GM23338 (cell line): Measurements from ENCODE around the gene R3HDM4. TPM values are rescaled to one million over a fixed set of nuclear protein-coding genes. Genes with fewer than 3 reads are reported as not detected.

ENCODE experiments used
- ATAC-seq: fragments of 200-7000 bp; cut with Tn5 transposase; 3 replicates; pipeline ENCODE4 v1.9.1; 2020
- DNase-seq: peaks from one replicate; pipeline ENCODE4 v3.0.0-alpha.2; 2015; ENCODE audit warnings: low spot score
- H2AFZ ChIP-seq: fragments of 200-600 bp; sonication (generic); 2 replicates; pipeline ENCODE4 v1.8.0; 2016; ENCODE audit warnings: antibody characterized with exemption, mild to moderate bottlenecking, moderate library complexity
- H3F3A ChIP-seq: fragments of 200-600 bp; sonication (generic); replicated peaks from 2 replicates; pipeline ENCODE4 v1.8.0; 2017; ENCODE audit warnings: antibody characterized with exemption, mixed run types, low read depth
- H3K27ac ChIP-seq: fragments of 200-600 bp; sonication (generic); 2 replicates; pipeline ENCODE4 v1.6.1; 2016; ENCODE audit warnings: low read depth
- H3K27me3 ChIP-seq: fragments of 200-600 bp; sonication (generic); 2 replicates; pipeline ENCODE4 v1.8.0; 2016; ENCODE audit warnings: mild to moderate bottlenecking, mixed run types, moderate library complexity; ENCODE audit not compliant: insufficient read depth
- H3K36me3 ChIP-seq: fragments of 200-600 bp; sonication (generic); 2 replicates; pipeline ENCODE4 v1.8.0; 2016; ENCODE audit warnings: mild to moderate bottlenecking; ENCODE audit not compliant: insufficient read depth
- H3K4me1 ChIP-seq: fragments of 200-600 bp; sonication (generic); 2 replicates; pipeline ENCODE4 v1.8.0; 2016; ENCODE audit warnings: mild to moderate bottlenecking, moderate library complexity; ENCODE audit not compliant: insufficient read depth
- H3K4me2 ChIP-seq: fragments of 200-600 bp; sonication (generic); 2 replicates; pipeline ENCODE4 v1.7.1; 2017; ENCODE audit warnings: mixed run types
- H3K4me3 ChIP-seq: fragments of 200-600 bp; sonication (generic); 2 replicates; pipeline ENCODE4 v1.6.1; 2016; ENCODE audit warnings: mixed run types
- H3K79me2 ChIP-seq: fragments of 200-600 bp; sonication (generic); replicated peaks from 2 replicates; pipeline ENCODE4 v1.8.0; 2017; ENCODE audit warnings: mild to moderate bottlenecking; ENCODE audit not compliant: insufficient read depth
- H3K9me2 ChIP-seq: fragments of 200-600 bp; sonication (generic); 2 replicates; pipeline ENCODE4 v1.8.0; 2017; ENCODE audit not compliant: insufficient read depth
- H4K20me1 ChIP-seq: fragments of 200-600 bp; sonication (generic); replicated peaks from 2 replicates; pipeline ENCODE4 v1.8.0; 2017; ENCODE audit warnings: mild to moderate bottlenecking; ENCODE audit not compliant: insufficient read depth
- H3K27ac Mint-ChIP-seq: 2 replicates; pipeline ENCODE4 v1.8.0; 2020; ENCODE audit warnings: inconsistent platforms, mild to moderate bottlenecking, moderate library complexity, mixed read lengths
- H3K27me3 Mint-ChIP-seq: 3 replicates; pipeline ENCODE4 v1.8.0; 2022; ENCODE audit warnings: low read depth, mild to moderate bottlenecking, moderate library complexity, mixed read lengths, inconsistent platforms; ENCODE audit not compliant: insufficient read depth, poor library complexity
- H3K36me3 Mint-ChIP-seq: 3 replicates; pipeline ENCODE4 v1.8.0; 2021; ENCODE audit warnings: low read depth, mild to moderate bottlenecking, inconsistent platforms, moderate library complexity, mixed read lengths
- H3K4me1 Mint-ChIP-seq: 3 replicates; pipeline ENCODE4 v1.8.0; 2020; ENCODE audit warnings: mild to moderate bottlenecking, inconsistent platforms, mixed read lengths
- H3K4me3 Mint-ChIP-seq: 3 replicates; pipeline ENCODE4 v1.8.0; 2021; ENCODE audit warnings: moderate library complexity, mild to moderate bottlenecking, inconsistent platforms, mixed read lengths
- H3K9me3 Mint-ChIP-seq: 3 replicates; pipeline ENCODE4 v1.8.0; 2020; ENCODE audit warnings: moderate library complexity, mild to moderate bottlenecking, inconsistent platforms, mixed read lengths
- CREB1 ChIP-seq: fragments of 250-450 bp; sonication (Bioruptor Pico); IDR thresholded peaks from 2 replicates; pipeline ENCODE4 v1.5.0; 2020; ENCODE audit warnings: low read depth, mild to moderate bottlenecking, moderate library complexity
- EZH2 ChIP-seq: fragments of 200-600 bp; sonication (generic); IDR thresholded peaks from one replicate; pipeline ENCODE4 v1.8.0; 2017; ENCODE audit warnings: antibody characterized with exemption, mild to moderate bottlenecking, low read depth; ENCODE audit not compliant: unreplicated experiment
- EZH2phosphoT487 ChIP-seq: fragments of 200-600 bp; sonication (generic); IDR thresholded peaks from one replicate; pipeline ENCODE4 v1.8.1; 2018; ENCODE audit warnings: antibody characterized with exemption; ENCODE audit not compliant: unreplicated experiment
- JUNB ChIP-seq: IDR thresholded peaks from one replicate; pipeline ENCODE4 v1.6.1; 2016; ENCODE audit warnings: antibody characterized with exemption; ENCODE audit not compliant: unreplicated experiment
- NANOG ChIP-seq: IDR thresholded peaks from 2 replicates; pipeline ENCODE4 v1.6.1; 2016; ENCODE audit warnings: antibody characterized with exemption, borderline replicate concordance
- POLR2AphosphoS5 ChIP-seq: IDR thresholded peaks from 2 replicates; pipeline ENCODE4 v1.6.1; 2016; ENCODE audit warnings: antibody characterized with exemption, low read depth
- STAT1 ChIP-seq: IDR thresholded peaks from one replicate; pipeline ENCODE4 v1.6.1; 2016; ENCODE audit warnings: antibody characterized with exemption; ENCODE audit not compliant: unreplicated experiment
- ZNF114 ChIP-seq: fragments of 250-450 bp; sonication (Bioruptor Pico); IDR thresholded peaks from 2 replicates; pipeline ENCODE4 v1.5.0; 2020; ENCODE audit warnings: mild to moderate bottlenecking, moderate library complexity
- ZNF331 ChIP-seq: fragments of 250-450 bp; sonication (Bioruptor Pico); IDR thresholded peaks from 2 replicates; pipeline ENCODE4 v1.5.0; 2020; ENCODE audit warnings: low read depth, mild to moderate bottlenecking, moderate library complexity
- polyA plus RNA-seq: library from polyadenylated mRNA; unstranded; fragments of >200 nt; fragmentation: Nextera tagmentation; extraction: Ambion mirVana; gene quantifications from 2 replicates; pipeline ENCODE4 v1.2.1, GENCODE V29; 2016
- total RNA-seq: library from RNA; depleted of rRNA; stranded (reverse); fragments of >200 nt; shearing (Covaris generic); gene quantifications from 2 replicates; pipeline ENCODE4 v1.2.3, GENCODE V29; 2014
- TF ChIP-seq, protein P1 (sequence below): IDR thresholded peaks from 2 replicates; pipeline ENCODE4 v1.6.1; 2016; ENCODE audit warnings: antibody characterized with exemption
- TF ChIP-seq, protein P2 (sequence below): fragments of 250-450 bp; sonication (Bioruptor Pico); IDR thresholded peaks from 2 replicates; pipeline ENCODE4 v1.5.0; 2020; ENCODE audit warnings: mild to moderate bottlenecking, moderate library complexity

Gene R3HDM4
- total and polyA plus RNA-seq, 2 experiments from 2014 or later, result 76.5 to 87.1 TPM

DNA sequence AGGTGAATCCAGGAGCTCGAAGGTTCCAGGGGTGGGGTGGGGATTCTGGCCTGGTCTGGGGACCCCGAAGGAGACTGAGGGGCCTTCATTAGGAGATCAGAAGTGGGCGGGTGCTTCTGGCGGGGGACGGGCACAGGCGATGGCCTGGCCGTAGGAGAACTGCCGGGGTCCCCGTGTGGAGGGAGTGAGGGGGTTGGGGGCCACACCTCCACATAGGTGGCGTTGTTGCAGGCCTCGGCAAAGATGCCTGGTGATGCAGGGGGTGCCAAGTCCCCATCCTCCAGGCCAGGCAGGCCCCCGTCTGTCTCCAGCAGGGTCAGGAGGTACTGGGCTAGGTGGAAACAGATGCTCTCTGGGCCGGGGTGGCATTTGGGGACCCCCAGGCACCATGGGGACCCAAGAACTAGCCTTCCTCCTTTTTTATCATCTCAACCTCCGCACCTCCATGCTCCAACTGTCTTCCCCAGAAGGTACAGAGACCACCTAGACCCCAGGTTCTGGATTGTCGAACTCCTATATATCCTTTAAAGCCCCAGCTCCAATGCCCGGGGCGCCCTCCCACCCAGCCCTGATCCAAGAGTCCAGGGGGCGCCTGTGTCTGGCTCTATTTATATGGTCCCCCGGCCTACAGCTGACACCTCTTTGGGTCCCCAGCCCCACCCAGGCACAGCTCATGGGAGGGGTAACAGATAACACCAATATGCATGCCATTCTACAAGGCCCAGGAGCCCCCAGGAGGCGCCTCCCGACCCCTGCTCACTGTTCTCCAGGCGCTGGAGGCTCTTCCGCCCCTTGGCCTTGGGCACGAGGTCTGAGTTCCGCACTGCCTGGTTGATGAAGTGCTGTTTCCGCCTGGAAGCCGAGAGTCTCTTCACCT, 11.6 kb downstream of the R3HDM4 start:
- Histone ChIP-seq H4K20me1 (peaks cover 10% of the 10 kb centered on the region), H2AFZ (no peak overlapping the region), H3K9me2 (no peaks in the 10 kb centered on the region), H3K79me2 (peaks cover 22% of the 10 kb centered on the region), H3K27me3 (no peaks in the 10 kb centered on the region), H3K4me3 (no peak overlapping the region), H3F3A (peaks cover 5% of the 10 kb centered on the region), H3K36me3 (no peaks in the 10 kb centered on the region), H3K27ac (no peak overlapping the region), H3K4me2 (no peak overlapping the region), H3K4me1 (peaks cover 3% of the 10 kb centered on the region; the same call in 1 of the 2 replicates)
- ATAC-seq (no peak), DNase-seq (no peak)
- TF ChIP-seq JUNB, result no peak
- no peak for TF ChIP-seq POLR2AphosphoS5
- no peak for TF ChIP-seq ZNF114 (CRISPR knock-in tag)
- no peak overlapping the region for H3K4me3 Mint-ChIP-seq
- peaks cover 5% of the 10 kb centered on the region for H3K27me3 Mint-ChIP-seq
- peaks cover 5% of the 10 kb centered on the region for H3K4me1 Mint-ChIP-seq
- no peaks in the 10 kb centered on the region for H3K9me3 Mint-ChIP-seq
- H3K27ac Mint-ChIP-seq, result no peak overlapping the region
- H3K36me3 Mint-ChIP-seq, result peaks cover 18% of the 10 kb centered on the region

DNA sequence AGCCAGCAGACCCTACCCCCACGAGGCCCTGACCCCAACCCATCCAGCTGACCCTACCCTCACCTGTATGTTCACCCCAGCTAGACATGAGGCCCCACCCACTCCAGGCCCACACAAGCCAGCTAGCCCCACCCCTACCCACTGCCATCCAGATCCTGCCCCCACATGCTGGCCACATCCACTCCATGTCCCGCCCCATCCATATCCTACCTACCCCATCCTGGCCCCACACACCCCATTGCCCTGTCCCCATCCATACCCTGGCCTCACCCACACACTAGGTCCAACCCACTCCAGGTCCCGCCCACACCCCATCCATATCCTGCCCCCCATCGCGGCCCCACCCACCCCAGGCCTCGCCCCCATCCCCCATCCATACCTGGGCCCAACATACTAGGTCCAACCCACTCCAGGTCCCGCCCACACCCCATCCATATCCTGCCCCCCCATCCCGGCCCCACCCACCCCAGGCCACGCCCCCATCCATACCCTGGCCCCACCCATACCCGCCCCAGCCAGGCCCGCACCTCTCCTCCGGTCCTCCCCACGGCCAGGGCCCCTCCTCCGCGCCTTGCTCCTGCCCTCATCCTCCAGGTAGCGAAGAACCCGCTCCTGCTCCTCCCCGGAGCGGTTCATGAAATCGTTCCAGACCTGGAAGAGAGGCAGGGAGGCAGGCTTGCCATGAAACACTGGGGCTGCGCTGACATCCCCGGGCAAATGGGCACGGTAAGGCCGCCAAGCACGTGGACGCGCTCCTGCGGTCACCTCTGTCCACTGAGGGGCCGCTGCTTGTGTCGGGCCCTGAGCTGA, 12.5 kb downstream of the R3HDM4 start:
- DNase-seq, result peak; percentile 77

More for the DNA sequence above, 12.5 kb downstream of the R3HDM4 start:
- H3K9me2 ChIP-seq, result no peaks in the 10 kb centered on the region
- H4K20me1 ChIP-seq, result peaks cover 10% of the 10 kb centered on the region
- peaks cover 3% of the 10 kb centered on the region; the same call in 1 of the 2 replicates for H3K4me1 ChIP-seq
- H3K27me3 ChIP-seq, result no peaks in the 10 kb centered on the region
- Mint-ChIP-seq H3K9me3 (no peaks in the 10 kb centered on the region), H3K36me3 (peaks cover 18% of the 10 kb centered on the region), H3K27me3 (peaks cover 5% of the 10 kb centered on the region), H3K27ac (no peak overlapping the region), H3K4me1 (peaks cover 5% of the 10 kb centered on the region), H3K4me3 (no peak overlapping the region)
- H3K4me3 ChIP-seq, result no peak overlapping the region
- no peak overlapping the region for H2AFZ ChIP-seq
- TF ChIP-seq ZNF114 (CRISPR knock-in tag) (no peak), STAT1 (no peak), CREB1 (no peak), POLR2AphosphoS5 (no peak), NANOG (no peak), ZNF331 (CRISPR knock-in tag) (no peak), EZH2phosphoT487 (no peak), EZH2 (no peak)
- TF ChIP-seq, protein P1, sequence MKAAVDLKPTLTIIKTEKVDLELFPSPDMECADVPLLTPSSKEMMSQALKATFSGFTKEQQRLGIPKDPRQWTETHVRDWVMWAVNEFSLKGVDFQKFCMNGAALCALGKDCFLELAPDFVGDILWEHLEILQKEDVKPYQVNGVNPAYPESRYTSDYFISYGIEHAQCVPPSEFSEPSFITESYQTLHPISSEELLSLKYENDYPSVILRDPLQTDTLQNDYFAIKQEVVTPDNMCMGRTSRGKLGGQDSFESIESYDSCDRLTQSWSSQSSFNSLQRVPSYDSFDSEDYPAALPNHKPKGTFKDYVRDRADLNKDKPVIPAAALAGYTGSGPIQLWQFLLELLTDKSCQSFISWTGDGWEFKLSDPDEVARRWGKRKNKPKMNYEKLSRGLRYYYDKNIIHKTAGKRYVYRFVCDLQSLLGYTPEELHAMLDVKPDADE, result no peak
- TF ChIP-seq, protein P2, sequence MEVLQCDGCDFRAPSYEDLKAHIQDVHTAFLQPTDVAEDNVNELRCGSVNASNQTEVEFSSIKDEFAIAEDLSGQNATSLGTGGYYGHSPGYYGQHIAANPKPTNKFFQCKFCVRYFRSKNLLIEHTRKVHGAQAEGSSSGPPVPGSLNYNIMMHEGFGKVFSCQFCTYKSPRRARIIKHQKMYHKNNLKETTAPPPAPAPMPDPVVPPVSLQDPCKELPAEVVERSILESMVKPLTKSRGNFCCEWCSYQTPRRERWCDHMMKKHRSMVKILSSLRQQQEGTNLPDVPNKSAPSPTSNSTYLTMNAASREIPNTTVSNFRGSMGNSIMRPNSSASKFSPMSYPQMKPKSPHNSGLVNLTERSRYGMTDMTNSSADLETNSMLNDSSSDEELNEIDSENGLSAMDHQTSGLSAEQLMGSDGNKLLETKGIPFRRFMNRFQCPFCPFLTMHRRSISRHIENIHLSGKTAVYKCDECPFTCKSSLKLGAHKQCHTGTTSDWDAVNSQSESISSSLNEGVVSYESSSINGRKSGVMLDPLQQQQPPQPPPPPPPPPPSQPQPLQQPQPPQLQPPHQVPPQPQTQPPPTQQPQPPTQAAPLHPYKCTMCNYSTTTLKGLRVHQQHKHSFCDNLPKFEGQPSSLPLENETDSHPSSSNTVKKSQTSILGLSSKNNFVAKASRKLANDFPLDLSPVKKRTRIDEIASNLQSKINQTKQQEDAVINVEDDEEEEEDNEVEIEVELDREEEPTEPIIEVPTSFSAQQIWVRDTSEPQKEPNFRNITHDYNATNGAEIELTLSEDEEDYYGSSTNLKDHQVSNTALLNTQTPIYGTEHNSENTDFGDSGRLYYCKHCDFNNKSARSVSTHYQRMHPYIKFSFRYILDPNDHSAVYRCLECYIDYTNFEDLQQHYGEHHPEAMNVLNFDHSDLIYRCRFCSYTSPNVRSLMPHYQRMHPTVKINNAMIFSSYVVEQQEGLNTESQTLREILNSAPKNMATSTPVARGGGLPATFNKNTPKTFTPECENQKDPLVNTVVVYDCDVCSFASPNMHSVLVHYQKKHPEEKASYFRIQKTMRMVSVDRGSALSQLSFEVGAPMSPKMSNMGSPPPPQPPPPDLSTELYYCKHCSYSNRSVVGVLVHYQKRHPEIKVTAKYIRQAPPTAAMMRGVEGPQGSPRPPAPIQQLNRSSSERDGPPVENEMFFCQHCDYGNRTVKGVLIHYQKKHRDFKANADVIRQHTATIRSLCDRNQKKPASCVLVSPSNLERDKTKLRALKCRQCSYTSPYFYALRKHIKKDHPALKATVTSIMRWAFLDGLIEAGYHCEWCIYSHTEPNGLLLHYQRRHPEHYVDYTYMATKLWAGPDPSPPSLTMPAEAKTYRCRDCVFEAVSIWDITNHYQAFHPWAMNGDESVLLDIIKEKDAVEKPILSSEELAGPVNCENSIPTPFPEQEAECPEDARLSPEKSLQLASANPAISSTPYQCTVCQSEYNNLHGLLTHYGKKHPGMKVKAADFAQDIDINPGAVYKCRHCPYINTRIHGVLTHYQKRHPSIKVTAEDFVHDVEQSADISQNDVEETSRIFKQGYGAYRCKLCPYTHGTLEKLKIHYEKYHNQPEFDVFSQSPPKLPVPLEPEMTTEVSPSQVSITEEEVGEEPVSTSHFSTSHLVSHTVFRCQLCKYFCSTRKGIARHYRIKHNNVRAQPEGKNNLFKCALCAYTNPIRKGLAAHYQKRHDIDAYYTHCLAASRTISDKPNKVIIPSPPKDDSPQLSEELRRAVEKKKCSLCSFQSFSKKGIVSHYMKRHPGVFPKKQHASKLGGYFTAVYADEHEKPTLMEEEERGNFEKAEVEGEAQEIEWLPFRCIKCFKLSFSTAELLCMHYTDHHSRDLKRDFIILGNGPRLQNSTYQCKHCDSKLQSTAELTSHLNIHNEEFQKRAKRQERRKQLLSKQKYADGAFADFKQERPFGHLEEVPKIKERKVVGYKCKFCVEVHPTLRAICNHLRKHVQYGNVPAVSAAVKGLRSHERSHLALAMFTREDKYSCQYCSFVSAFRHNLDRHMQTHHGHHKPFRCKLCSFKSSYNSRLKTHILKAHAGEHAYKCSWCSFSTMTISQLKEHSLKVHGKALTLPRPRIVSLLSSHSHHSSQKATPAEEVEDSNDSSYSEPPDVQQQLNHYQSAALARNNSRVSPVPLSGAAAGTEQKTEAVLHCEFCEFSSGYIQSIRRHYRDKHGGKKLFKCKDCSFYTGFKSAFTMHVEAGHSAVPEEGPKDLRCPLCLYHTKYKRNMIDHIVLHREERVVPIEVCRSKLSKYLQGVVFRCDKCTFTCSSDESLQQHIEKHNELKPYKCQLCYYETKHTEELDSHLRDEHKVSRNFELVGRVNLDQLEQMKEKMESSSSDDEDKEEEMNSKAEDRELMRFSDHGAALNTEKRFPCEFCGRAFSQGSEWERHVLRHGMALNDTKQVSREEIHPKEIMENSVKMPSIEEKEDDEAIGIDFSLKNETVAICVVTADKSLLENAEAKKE, result no peak
- H3F3A ChIP-seq, result peaks cover 6% of the 10 kb centered on the region
- no peaks in the 10 kb centered on the region for H3K36me3 ChIP-seq
- no peak overlapping the region for H3K27ac ChIP-seq
- peaks cover 18% of the 10 kb centered on the region for H3K79me2 ChIP-seq
- ATAC-seq, result peak; percentile 66
- H3K4me2 ChIP-seq, result no peak overlapping the region
